D341Med (cell line): ENCODE results near the gene SLC25A33.
"Not testable (repeated sequence)": the region's sequence is repeated elsewhere in the genome, so short reads cannot be mapped to it uniquely, and the experiment has no call there.

Source experiments
- DNase-seq: peaks from one replicate; pipeline ENCODE4 v3.0.0; 2012; ENCODE audit warnings: low spot score

Gene SLC25A33

DNA sequence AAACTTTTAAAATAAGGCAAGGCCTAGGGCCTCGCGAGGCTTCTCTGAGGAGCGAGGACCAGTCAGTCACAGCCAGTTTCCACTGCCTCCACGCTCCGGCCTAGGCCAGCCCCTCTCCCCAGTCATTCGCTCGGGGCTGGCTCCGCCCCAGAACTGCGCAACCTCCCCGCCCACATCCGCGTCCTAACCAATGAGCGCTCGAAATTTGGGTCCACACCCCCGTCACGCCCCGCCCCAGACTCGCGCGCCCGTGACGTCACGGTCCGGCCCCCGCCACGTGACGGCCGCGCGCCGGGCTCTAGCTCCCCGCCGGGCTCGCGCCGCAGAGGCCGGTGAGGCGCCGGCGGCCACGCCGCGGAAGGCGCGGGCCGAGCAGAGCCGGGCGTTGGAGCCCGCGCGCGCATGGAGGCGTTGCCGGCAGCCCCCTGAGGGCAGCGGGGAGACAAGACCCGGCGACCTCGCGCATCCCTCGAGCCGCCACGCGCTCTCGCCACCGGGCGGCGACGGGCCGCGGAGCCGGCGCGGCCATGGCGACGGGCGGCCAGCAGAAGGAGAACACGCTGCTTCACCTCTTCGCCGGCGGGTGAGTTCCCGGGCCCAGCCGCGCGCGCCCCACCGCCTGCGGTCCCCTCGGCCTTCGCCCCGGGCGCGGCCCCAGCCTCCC lies at the start of gene SLC25A33:
TSS of gene SLC25A33 (plus strand) at position 301 of the 664 bp plus-strand sequence. CDS start at position 528, 227 bp downstream.
- peak; percentile 97 for DNase-seq

- peak; percentile 80 for DNase-seq
Measured at GRCh38 chr1:9490605-9491339, 48.5 kb upstream of the SLC25A33 start.

DNA sequence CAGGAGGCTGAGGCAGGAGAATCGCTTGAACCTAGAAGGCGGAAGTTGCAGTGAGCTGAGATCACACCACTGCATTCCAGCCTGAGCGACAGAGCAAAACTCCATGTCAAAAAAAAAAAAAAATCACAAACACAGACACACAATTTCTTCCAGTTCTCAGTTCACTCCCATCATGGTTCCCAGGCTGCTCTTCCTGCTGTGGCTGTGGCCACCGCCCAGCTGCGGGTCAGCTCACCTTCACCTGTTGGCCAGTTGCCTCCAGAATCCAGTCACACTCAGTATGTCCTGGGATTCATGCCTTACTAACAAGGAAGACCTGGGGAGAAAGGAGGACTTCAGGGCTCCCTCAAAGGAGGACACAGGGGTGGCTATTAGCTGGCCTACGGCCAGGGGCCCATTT lies 45.9 kb upstream of the SLC25A33 start:
- DNase-seq: no peak

DNA sequence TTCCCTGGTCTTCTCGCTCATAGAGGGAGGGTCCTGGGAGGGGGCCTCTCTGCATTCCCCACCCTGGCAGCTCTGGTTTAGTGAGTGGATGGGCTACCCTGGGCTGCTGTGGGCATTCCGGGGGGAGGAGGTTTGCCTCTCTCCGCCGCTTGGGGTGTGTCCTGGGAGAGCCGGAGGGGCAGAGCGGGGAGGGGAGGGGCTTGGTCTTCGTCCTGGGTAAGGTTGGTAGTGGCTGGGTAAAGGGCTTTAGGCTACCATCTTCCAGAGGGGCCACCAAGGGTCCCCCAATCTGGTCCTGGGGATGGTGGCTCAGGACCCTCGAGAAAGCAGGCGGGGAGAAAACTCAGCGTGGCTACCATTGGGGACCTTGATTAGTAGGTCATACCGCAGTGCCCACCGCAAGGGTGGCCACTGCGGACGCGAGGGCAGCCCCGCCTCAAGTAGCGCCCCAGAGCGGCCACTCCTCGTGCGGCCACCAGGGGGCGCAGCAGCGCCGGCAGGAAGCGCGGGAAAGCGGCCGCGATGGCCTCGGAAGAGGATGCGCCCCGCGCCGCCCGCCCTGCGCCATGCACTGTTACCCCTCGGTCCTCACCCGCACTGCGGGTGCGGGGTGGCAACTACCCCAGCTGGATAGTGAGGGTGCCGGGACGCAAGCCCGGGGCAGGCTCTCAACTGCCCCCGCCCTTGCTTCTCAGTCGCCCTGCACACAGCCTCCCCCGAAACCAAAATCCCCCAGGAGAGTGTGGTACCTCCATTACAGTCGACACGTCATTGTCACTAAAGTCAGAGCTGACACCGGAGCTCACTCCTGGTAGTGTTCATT lies 44.1 kb upstream of the SLC25A33 start:
- DNase-seq: peak; percentile 90

DNA sequence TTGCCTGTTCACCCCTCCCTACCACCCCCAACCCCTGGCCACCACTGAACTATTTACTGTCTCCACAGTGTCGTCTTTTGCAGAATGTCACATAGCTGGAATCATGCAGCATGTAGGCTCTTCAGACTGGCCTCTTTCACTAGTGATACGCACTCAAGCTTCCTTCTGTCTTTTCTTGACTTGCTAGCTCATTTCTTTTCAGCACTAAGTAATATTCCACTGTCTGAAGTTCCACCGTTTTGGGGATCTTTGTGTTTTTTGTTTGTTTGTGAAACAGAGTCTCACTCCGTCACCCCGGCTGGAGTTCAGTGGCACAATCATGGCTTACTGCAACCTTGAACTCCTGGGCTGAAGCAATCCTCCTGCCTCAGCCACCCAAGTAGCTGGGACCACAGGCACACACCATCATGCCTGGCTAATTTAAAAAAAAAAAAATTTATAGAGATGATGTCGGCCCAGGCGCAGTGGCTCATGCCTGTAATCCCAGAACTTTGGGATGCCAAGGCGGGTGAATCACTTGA lies 43.4 kb upstream of the SLC25A33 start:
- DNase-seq: no peak

DNA sequence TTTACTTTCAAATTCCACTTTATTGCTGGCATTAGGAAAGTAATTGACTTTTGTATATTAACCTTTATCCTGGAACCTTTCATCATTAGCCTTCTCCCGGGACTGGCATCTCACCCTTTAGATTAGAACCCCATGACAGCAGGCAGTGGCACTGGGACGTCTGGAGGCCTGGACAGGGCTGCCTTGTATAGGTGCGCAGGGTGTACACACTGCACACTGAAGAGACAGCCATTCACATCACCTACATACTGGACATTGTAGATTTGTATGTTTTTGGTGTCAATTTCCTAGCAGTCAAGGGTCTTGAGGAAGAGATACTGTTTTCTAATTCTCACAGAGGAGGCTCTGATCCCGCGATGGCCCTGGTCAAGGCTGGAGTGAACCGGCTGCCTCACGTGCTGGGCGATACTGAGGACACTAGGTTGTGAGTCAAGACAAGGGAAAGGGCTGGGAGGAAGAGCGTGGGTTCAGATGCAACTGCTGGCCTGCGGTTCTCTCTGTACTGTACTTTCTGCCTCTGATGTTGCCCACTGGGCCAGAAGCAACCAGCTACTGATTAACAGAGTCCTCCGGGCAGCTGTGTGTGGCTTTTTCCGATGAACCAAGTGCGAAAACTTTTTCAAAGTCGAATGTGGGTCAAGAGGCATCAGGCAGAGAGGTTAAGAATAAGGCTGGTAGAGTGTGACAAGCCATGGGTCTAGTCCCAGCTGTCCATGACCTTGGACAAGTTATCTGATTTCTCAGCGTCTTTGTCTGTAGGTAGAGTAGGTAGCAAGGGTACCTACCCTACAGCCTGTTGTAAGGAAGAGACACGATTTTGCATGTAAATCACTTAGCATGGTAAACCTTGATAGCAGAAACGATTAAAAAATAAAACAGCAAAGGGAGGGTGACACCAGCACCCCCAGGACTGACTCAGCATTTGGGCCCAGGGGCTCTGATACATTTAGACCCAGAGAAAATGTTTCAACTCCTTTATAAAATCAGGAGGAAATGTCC lies 38.2 kb upstream of the SLC25A33 start:
- DNase-seq: no peak

GRCh38 chr1:9503001-9503675 lies 36.1 kb upstream of the SLC25A33 start:
- no peak for DNase-seq

GRCh38 chr1:9505143-9505542 lies 34.1 kb upstream of the SLC25A33 start:
- peak; percentile 53 for DNase-seq

GRCh38 chr1:9506901-9507300 lies 32.4 kb upstream of the SLC25A33 start:
- DNase-seq: no peak

- DNase-seq: no peak
Measured at GRCh38 chr1:9510130-9510529, 29.1 kb upstream of the SLC25A33 start.

DNA sequence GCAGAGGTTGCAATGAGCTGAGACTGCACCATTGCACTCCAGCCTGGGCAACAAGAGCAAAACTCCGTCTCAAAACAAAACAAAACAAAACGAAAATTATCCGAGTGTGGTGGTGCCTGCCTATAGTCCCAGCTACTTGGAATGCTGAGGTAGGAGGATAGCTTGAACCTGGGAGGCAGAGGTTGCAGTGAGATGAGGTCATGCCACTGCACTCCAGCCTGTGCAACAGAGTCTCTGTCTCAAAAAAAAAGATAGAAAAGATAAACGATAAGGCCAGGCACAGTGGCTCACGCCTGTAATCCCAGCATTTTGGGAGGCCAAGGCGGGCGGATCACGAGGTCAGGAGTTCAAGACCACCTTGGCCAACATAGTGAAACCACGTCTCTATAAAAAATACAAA lies 23.7 kb upstream of the SLC25A33 start:
- DNase-seq: not testable (repeated sequence)

DNA sequence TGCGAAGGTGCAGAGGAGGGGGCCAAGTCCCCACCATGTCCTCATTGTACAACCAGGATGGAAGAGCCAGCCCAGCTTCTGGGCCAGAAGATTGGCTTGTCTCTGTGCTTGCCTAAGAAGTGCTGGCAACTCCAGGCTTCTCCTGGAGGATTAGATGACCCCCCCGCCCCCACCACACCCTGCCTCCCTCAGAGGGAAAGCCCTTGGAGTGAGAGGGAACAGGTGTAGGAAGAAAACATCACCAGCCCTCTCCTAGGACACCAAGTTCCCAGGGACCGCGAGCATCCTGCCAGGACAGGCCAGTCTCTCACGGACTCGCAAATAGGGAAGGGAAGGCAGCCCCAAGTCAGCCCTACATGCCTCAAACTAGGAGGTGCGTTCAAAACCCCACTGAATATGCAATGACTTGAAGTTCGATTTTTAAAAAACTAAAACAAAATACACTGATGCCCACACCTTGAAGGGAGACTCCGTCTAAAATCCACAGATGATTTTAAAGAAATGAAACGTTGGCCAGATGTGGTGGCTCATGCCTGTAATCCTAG lies 20.7 kb upstream of the SLC25A33 start:
- DNase-seq: no peak

DNA sequence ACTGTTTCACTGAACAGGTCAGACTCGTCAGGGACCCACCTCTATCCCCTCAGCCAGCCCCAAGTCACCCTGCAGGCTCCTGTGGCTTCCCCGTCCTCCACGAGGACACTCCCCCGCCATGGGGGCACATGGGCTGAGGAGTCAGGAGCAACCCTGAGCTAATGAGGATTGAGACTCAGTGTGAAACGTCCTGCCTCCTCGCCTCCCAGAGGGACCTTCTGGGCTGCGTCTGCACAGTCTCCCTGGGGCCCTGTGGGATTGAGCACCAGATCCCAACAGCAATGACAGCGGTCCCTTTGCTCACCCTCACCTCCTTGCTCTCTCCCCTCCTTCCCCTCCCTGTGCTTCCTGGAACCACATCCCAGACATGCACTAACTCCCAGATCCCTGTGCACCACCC lies 18.9 kb upstream of the SLC25A33 start:
- peak; percentile 71 for DNase-seq

GRCh38 chr1:9529190-9529589 lies 10.1 kb upstream of the SLC25A33 start:
- DNase-seq: no peak

DNA sequence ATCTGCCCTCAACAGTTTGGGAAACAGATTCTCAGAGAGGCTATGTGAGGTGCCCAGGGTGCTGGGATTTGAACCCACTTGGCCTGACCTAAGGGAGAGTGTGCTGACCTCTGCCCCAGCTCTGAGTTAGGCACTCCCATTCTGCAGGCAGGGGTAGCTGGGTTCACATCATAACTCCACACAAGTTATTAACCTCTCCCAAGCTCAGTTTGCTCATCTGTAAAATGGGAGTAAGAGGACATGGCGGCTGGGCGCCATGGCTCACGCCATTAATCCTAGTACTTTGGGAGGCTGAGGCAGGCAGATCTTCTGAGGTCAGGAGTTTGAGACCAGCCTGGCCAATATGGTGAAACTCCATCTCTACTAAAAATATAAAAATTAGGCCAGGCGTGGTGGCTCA lies 8.9 kb upstream of the SLC25A33 start:
- DNase-seq: no peak

DNA sequence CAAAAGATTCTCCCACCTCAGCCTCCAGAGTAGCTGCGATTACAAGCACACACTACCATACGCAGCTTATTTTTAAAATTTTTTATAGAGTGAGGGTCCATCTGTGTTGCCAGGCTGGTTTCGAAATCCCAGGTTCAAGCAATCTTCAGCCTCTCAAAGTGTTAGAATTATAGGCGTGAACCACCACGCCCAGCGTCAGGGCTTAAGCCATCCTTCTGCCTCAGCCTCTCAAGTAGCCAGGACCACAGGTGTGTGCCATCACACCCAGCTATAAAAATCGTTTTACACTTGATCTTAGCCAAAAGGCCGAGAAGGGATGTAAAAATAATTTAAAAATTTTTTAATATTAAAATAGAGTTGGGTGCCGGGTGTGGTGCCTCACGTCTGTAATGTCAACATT lies 4.3 kb upstream of the SLC25A33 start:
- DNase-seq: no peak

DNA sequence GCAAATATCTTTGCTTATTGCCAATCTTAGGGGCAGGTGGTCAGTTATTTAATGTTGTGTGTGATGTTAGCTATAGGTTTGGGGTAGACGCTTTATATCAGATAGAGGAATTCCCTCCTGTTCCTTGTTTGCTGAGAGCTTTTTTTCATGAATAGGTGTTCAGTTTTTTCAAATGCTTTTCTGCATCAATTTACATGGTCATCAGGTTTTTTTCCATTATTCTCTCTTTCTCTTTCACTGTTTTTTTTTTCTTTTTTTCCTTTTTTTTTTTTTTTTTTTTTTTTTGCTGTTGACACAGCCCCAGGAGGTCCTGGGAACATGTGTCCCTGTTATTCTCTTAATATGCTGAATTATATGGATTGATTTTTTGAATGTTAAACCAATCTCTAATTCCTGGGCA lies 3.0 kb upstream of the SLC25A33 start:
- no peak for DNase-seq

DNA sequence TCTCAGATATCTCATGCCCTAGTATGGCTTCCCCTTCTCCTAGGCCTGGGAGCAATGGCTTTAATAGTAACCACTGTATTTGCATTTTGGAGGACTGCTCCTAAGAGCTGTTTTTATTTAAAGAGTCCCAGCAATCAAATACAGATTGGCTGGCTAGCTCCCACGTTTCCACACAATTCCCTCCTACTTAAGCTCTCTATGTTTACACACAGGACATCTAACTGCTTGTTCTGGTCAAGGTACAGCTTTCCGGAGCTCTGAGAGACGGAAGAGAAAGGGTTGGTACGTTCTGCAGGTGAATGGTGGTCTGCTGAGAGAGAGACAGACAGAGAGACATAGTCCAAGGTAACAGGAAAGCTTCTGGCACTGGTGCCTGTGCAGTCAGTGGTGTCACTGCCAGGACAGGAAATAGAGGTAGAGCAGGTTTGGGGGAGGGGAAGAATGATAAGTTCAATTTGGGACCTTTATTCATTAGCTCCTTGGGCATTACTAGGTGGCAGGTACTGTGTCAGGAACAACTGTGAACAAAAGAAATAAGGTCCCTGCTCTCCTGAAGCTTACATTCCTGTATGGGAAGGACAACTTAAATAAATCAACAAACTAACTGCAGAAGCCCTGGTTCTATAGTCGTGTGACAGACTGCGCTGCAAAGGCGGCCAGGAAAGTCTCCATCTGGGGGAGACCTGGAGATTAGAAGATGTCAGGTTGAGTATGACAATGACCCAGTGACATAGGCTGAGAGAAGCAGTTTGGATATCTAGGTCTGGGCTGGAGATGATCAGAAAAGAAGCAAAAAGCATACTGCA lies 1.2 kb upstream of the SLC25A33 start:
- DNase-seq: no peak

- no peak for DNase-seq
Measured at GRCh38 chr1:9538669-9539164, 548 bp upstream of the SLC25A33 start.
